ENCODE results near the gene ATP8B4. TPM values are rescaled to one million over a fixed set of nuclear protein-coding genes. Genes with fewer than 3 reads are reported as not detected.

Gene ATP8B4
- total and polyA plus RNA-seq, 12 donors, result 2.1 to 23.9 (median 4.9) TPM

DNA sequence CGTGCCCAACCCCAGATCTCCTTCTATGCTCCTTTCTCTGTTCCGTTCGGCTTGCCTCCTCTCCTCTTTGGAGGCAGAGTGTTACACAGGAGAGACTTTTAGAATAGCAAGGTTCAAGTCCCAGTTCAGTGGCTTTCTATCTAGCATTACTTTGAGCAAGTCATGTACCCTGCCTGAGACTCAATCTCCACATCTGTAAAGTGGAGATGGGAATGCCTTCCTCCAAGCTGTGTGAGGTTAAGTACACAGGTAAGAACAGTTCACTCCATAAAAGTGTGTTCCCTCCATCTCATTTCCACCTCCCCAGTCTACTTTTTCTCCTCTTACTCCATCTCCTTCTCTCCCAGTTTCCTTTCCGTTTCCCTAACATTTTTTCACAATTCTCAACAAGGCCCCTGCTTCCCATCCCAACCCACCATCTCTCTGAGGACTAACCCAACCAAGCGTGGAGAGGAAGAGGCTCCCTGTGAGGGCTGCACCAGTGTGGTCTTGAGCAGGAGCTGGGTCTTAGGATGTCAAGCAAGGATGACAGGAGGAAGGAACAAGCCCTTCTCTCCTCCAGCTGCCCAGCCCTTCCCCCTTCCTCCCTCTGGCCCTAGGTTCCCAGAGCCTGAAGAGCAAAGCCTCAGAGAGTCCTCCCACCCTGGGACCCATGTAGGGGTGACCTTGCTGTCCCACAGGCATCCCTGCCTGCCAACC lies 6.4 kb downstream of the ATP8B4 start:
- Histone ChIP-seq H3K27ac (peak overlapping the region in 2 of 5 donors; percentile 31 to 74), H3K4me3 (peak overlapping the region in 1 of 4 donors; percentile 30), H3K4me1 (replicated peaks in 1 of 2) (no peaks in the 10 kb centered on the region), H3K9me3 (replicated peaks in 1 of 3) (no peaks in the 10 kb centered on the region), H3K27me3 (no peaks in the 10 kb centered on the region), H3K36me3 (replicated peaks in 1 of 2) (no peaks in the 10 kb centered on the region)
- 72 to 81% (median 78%) methylated on average over 5 of the region's 5 CpGs for WGBS, 4 donors
- no peak for DNase-seq
- intact Hi-C loops (cut with DNase I), result no loop called here
- no peak for TF ChIP-seq POLR2A (IDR thresholded peaks at IDR 0.05)
- TF ChIP-seq, protein P1, sequence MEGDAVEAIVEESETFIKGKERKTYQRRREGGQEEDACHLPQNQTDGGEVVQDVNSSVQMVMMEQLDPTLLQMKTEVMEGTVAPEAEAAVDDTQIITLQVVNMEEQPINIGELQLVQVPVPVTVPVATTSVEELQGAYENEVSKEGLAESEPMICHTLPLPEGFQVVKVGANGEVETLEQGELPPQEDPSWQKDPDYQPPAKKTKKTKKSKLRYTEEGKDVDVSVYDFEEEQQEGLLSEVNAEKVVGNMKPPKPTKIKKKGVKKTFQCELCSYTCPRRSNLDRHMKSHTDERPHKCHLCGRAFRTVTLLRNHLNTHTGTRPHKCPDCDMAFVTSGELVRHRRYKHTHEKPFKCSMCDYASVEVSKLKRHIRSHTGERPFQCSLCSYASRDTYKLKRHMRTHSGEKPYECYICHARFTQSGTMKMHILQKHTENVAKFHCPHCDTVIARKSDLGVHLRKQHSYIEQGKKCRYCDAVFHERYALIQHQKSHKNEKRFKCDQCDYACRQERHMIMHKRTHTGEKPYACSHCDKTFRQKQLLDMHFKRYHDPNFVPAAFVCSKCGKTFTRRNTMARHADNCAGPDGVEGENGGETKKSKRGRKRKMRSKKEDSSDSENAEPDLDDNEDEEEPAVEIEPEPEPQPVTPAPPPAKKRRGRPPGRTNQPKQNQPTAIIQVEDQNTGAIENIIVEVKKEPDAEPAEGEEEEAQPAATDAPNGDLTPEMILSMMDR (IDR thresholded peaks at IDR 0.05), result no peak

DNA sequence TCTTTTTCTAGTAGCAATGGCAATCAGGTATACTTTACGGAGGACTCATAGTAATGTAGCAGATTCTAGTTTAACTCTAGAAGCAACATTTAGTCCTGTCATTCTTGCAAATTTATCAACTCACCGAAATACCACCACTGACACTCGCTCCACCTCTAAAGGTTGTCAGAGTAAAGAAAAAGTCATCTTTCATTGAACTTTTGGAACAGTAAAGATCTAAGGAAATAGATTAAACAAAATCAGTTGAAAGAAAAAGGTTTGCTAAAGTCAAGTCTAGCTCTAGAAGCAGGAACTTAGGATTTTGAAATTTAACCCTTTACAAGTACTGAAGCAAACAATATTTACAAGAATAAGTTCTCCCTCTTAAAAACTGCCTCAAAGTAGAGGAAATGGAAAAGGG lies 8.7 kb downstream of the ATP8B4 start:
- 72 to 81% (median 76%) methylated on average over 3 of the region's 3 CpGs for WGBS, 4 donors

DNA sequence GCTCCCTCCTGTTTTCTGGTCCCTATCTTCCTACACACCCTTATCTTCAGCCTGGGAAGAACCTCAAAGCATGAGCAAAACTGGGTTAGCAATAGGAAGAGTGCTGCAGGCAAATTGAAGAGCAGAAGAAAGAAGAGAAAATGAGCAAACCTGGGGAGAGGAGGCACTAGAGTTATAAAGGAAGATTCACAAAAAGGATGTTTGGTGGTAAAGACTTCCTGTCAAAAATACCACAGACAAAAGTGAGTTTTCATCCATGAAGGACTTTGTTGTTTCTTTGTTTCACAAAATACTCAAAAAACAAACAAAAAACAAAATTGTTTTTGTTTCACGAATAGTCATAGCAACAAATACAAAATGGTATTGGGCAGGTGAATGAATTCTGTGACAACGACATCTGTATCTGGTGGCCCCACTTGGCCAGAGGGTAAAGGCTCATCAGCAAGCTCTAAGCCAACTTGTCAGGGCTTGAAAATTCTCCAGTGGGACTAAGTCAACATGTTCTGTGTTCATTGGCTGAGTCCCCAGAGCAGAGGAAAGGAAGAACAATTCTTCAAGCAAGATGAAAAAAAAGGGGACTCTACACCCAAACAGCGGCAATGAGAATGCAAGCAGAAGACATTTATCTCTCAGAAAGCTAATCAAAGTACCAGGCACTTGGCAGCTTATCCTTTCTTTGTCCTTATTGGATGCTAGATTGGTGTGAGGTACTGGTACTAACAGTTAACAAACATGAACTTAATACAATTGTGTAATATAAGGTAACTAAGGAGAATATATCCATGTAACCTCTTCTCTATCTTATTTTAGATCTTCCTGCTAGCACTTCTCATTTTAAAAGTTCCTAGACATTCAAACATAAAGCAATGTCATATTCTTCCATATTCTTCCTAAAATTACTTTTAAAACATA lies 9.7 kb downstream of the ATP8B4 start:
- H3K9me3 ChIP-seq (replicated peaks in 1 of 3), result no peaks in the 10 kb centered on the region
- WGBS, 4 donors, result 37 to 63% (median 54%) methylated on average over 3 of the region's 3 CpGs
- H3K36me3 ChIP-seq (replicated peaks in 1 of 2), result no peaks in the 10 kb centered on the region
- H3K27me3 ChIP-seq, result no peaks in the 10 kb centered on the region
- H3K4me1 ChIP-seq (replicated peaks in 1 of 2), result peaks cover 6 to 10% of the 10 kb centered on the region in 2 donors
- intact Hi-C loops (cut with DNase I), result no loop called here
- H3K27ac ChIP-seq, result peak overlapping the region in 2 of 5 donors; percentile 22 to 47
- DNase-seq, result no peak
- no peak for TF ChIP-seq POLR2A (IDR thresholded peaks at IDR 0.05)
- TF ChIP-seq, protein P1 (IDR thresholded peaks at IDR 0.05), result no peak
- peak overlapping the region in 1 of 4 donors; percentile 15 for H3K4me3 ChIP-seq

More for the DNA sequence above, 8.7 kb downstream of the ATP8B4 start:
- no peaks in the 10 kb centered on the region for H3K36me3 ChIP-seq (replicated peaks in 1 of 2)
- H3K27ac ChIP-seq, result peak overlapping the region in 1 of 5 donors; percentile 34
- no peaks in the 10 kb centered on the region for H3K27me3 ChIP-seq
- no peaks in the 10 kb centered on the region for H3K9me3 ChIP-seq (replicated peaks in 1 of 3)
- intact Hi-C loops (cut with DNase I), result no loop called here
- H3K4me1 ChIP-seq (replicated peaks in 1 of 2), result peaks cover 6 to 10% of the 10 kb centered on the region in 2 donors
- TF ChIP-seq POLR2A (IDR thresholded peaks at IDR 0.05), result no peak
- TF ChIP-seq, protein P1 (IDR thresholded peaks at IDR 0.05), result no peak
- no peak overlapping the region for H3K4me3 ChIP-seq
- no peak for DNase-seq

DNA sequence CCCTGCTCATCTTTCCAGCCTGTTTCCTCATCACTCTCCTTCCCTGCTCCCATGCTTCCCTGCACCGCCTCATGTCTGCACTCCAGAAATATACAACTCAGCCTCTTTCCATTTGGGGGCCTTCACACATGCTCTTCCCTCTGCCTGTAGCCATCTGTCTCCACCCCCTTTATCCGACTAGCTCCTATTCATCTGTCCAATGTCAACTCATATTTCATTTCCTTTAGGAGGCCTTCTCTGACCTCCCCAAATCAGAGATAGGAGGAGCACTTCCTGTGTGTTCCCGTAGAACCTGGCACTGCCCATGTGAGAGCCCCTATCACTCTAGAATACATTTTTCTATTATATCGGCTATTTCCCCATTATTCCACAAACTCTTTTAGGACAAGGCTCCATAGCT lies 10.6 kb downstream of the ATP8B4 start:
- intact Hi-C loops (cut with DNase I), result no loop called here
- no peak for TF ChIP-seq POLR2A (IDR thresholded peaks at IDR 0.05)
- TF ChIP-seq, protein P1 (IDR thresholded peaks at IDR 0.05), result no peak
- no peaks in the 10 kb centered on the region for H3K27me3 ChIP-seq
- 60 to 66% (median 62%) methylated on average over 4 of the region's 4 CpGs for WGBS, 4 donors
- no peaks in the 10 kb centered on the region for H3K36me3 ChIP-seq (replicated peaks in 1 of 2)
- DNase-seq, result no peak
- peaks cover 6 to 10% of the 10 kb centered on the region in 2 donors for H3K4me1 ChIP-seq (replicated peaks in 1 of 2)
- no peaks in the 10 kb centered on the region for H3K9me3 ChIP-seq (replicated peaks in 1 of 3)
- peak overlapping the region in 3 of 5 donors; percentile 22 to 79 (median 32) for H3K27ac ChIP-seq
- H3K4me3 ChIP-seq, result no peak overlapping the region
